Activated CD4-positive, alpha-beta T cell treated with anti-CD3 and anti-CD28 coated beads for 1 hour (primary cell): ENCODE data around the gene TRAF3IP1.
A peak's percentile ranks its signal among the peaks of the same experiment; 100 is the strongest.
"Not testable (repeated sequence)": the region's sequence is repeated elsewhere in the genome, so short reads cannot be mapped to it uniquely, and the experiment has no call there.

ENCODE experiments used
- DNase-seq: peaks from one replicate; pipeline ENCODE4 v3.0.0-alpha.2; 2020

Gene TRAF3IP1

GRCh38 chr2:238288650-238289573 is 31.4 kb upstream of the TRAF3IP1 start:
- DNase-seq, result peak; percentile 97

- DNase-seq, result no peak
Measured at GRCh38 chr2:238289574-238289973, 30.7 kb upstream of the TRAF3IP1 start.

- no peak for DNase-seq
Measured at GRCh38 chr2:238290091-238290509, 30.2 kb upstream of the TRAF3IP1 start.

GRCh38 chr2:238290715-238291549 is 29.4 kb upstream of the TRAF3IP1 start:
- DNase-seq, result no peak

GRCh38 chr2:238291550-238292281 is 28.6 kb upstream of the TRAF3IP1 start:
- no peak for DNase-seq

- DNase-seq, result no peak
Measured at GRCh38 chr2:238294046-238294392, 26.3 kb upstream of the TRAF3IP1 start.

- no peak for DNase-seq
Measured at GRCh38 chr2:238294393-238295143, 25.8 kb upstream of the TRAF3IP1 start.

GRCh38 chr2:238295144-238296112 is 24.9 kb upstream of the TRAF3IP1 start:
- no peak for DNase-seq

- no peak for DNase-seq
Measured at GRCh38 chr2:238296638-238297457, 23.5 kb upstream of the TRAF3IP1 start.

- DNase-seq, result no peak
Measured at GRCh38 chr2:238299803-238300202, 20.5 kb upstream of the TRAF3IP1 start.

GRCh38 chr2:238302087-238302486 is 18.2 kb upstream of the TRAF3IP1 start:
- DNase-seq, result no peak

GRCh38 chr2:238302751-238303150 is 17.6 kb upstream of the TRAF3IP1 start:
- DNase-seq, result no peak

GRCh38 chr2:238304116-238304515 is 16.2 kb upstream of the TRAF3IP1 start:
- no peak for DNase-seq

- no peak for DNase-seq
Measured at GRCh38 chr2:238305092-238305862, 15.0 kb upstream of the TRAF3IP1 start.

- DNase-seq, result no peak
Measured at GRCh38 chr2:238305965-238306671, 14.2 kb upstream of the TRAF3IP1 start.

GRCh38 chr2:238306672-238306998 is 13.7 kb upstream of the TRAF3IP1 start:
- no peak for DNase-seq

- DNase-seq, result no peak
Measured at GRCh38 chr2:238308177-238308576, 12.1 kb upstream of the TRAF3IP1 start.

GRCh38 chr2:238310721-238311120 is 9.6 kb upstream of the TRAF3IP1 start:
- not testable (repeated sequence) for DNase-seq
